Adrenal gland (tissue), 12 donors: ENCODE results near the gene MYH9. TPM values are rescaled to one million over a fixed set of nuclear protein-coding genes. Genes with fewer than 3 reads are reported as not detected.

ENCODE experiments used
- DNase-seq, 7 donors: peaks; one replicate each; pipeline ENCODE4 v3.0.0-alpha.2; 2019 to 2020
- H3K27ac ChIP-seq, 5 donors: fragments of 200-600 bp; sonication (generic) in 4 of 5; 1 replicate in 3 of 5; 2 replicates in 2 of 5; pipeline versions ENCODE4 v1.5.1 to v1.8.0; 2016 to 2020; ENCODE audit warnings: mild to moderate bottlenecking in 1 of 5
- H3K27me3 ChIP-seq: fragments of 200-600 bp; 2 replicates; pipeline ENCODE4 v1.8.0; 2021
- H3K36me3 ChIP-seq, 2 donors: fragments of 200-600 bp; replicated peaks in 1 of 2; 1 replicate in 1 of 2; 2 replicates in 1 of 2; pipeline versions ENCODE4 v1.5.1 to v1.8.0; 2018 to 2022
- H3K4me1 ChIP-seq, 2 donors: fragments of 200-600 bp; replicated peaks in 1 of 2; 1 replicate in 1 of 2; 2 replicates in 1 of 2; pipeline versions ENCODE4 v1.5.1 to v1.8.0; 2018 to 2021
- H3K4me3 ChIP-seq, 4 donors: fragments of 200-600 bp; sonication (generic) in 3 of 4; one replicate each; pipeline ENCODE4 v1.5.1; 2016 to 2018
- H3K9me3 ChIP-seq, 3 donors: fragments of 200-600 bp; sonication (generic) in 1 of 3; replicated peaks in 1 of 3; 1 replicate in 2 of 3; 2 replicates in 1 of 3; pipeline versions ENCODE4 v1.5.1 to v1.8.0; 2016 to 2021
- POLR2A ChIP-seq, 2 donors: fragments of 450-650 bp; IDR thresholded peaks; one replicate each; pipeline ENCODE4 v1.6.1; 2017; ENCODE audit warnings: antibody characterized with exemption in 2 of 2, mild to moderate bottlenecking in 2 of 2, moderate library complexity in 1 of 2
- WGBS, 4 donors: extraction: QIAGEN DNeasy Blood & Tissue Kit in 2 of 4; methylation state at CpG; one replicate each; pipeline versions ENCODE4 v1.1.5 to v1.1.7; 2013 to 2017; 5-methylcytosine and 5-hydroxymethylcytosine counted together
- intact Hi-C, 2 donors: fragments of 100-400 bp; cut with DNase I; formaldehyde crosslinking; loops; one replicate each; pipeline versions ENCODE4 v1.14.1 to v1.15.0; 2022 to 2023
- polyA plus RNA-seq, 3 donors: library from polyadenylated mRNA; stranded (reverse); fragments of 200-250 nt in 2 of 3; fragments of 350-450 nt in 1 of 3; fragmentation: Illumina TruSeq in 1 of 3; extraction: RNeasy Lipid Tissue Mini Kit (QIAGEN cat#74804) in 1 of 3; gene quantifications; one replicate each; pipeline ENCODE4 v1.2.3, GENCODE V29; 2013 to 2014
- total RNA-seq, 9 donors: library from RNA; depleted of rRNA in 4 of 9; stranded (reverse); fragments of >200 nt in 4 of 9; fragments of 120-200 nt in 1 of 9; fragmentation: NEBNext Ultra II Directional in 1 of 9; extraction: Animal tissue kit (Norgen Biotek cat#: 25700) in 1 of 9; gene quantifications; one replicate each; pipeline versions ENCODE4 v1.1.0 to v1.2.4, GENCODE V29; 2013 to 2023
- TF ChIP-seq, protein P1 (sequence below), 6 experiments: fragments of 450-650 bp in 4 of 6; fragments of 200-600 bp in 2 of 6; sonication (generic) in 1 of 6; IDR thresholded peaks; 1 replicate in 5 of 6; 2 replicates in 1 of 6; pipeline versions ENCODE4 v1.5.1 to v1.8.0; 2016 to 2021; ENCODE audit warnings: antibody characterized with exemption in 6 of 6, mild to moderate bottlenecking in 2 of 6, moderate library complexity in 1 of 6
- donor health status: healthy with polysubstance abuse.
- donor health status: Bipolar disorder and iron deficiency.
- donor health status: DM: yes; HTN: yes; CAD: no.
- donor health status: DM: no; HTN: no; CAD: no.
- donor health status: DM: no; HTN: no; CAD: no.
- donor health status: DM: yes; HTN: yes; CAD: no.

Gene MYH9
- total and polyA plus RNA-seq, 12 donors: 96.2 to 427 (median 319) TPM

DNA sequence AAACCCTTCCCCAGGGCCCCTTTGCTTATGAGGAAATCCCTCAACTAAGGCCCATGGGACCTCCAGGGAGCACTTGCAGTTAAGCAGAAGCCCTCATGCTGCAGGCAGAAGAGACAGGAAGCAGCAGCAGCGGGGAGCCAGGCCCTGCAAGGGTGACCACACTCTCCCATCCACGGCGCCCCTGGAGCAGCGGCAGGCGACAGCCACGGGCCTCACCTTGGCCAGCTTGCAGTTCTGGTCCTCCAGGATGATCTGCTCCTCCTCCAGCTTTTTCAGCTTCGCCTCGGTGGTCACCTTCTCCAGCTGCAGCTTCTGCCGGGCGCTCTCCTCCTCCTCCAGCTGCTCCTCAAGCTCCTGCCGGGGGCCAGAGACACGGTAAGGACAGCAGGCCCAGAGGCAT, 87.9 kb downstream of the MYH9 start:
- WGBS, 4 donors: 71 to 76% (median 73%) methylated on average over 4 to 12 of the region's 12 CpGs
- TF ChIP-seq, protein P1, sequence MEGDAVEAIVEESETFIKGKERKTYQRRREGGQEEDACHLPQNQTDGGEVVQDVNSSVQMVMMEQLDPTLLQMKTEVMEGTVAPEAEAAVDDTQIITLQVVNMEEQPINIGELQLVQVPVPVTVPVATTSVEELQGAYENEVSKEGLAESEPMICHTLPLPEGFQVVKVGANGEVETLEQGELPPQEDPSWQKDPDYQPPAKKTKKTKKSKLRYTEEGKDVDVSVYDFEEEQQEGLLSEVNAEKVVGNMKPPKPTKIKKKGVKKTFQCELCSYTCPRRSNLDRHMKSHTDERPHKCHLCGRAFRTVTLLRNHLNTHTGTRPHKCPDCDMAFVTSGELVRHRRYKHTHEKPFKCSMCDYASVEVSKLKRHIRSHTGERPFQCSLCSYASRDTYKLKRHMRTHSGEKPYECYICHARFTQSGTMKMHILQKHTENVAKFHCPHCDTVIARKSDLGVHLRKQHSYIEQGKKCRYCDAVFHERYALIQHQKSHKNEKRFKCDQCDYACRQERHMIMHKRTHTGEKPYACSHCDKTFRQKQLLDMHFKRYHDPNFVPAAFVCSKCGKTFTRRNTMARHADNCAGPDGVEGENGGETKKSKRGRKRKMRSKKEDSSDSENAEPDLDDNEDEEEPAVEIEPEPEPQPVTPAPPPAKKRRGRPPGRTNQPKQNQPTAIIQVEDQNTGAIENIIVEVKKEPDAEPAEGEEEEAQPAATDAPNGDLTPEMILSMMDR (IDR thresholded peaks at IDR 0.05): no peak
- TF ChIP-seq POLR2A (IDR thresholded peaks at IDR 0.05): no peak
- Histone ChIP-seq H3K4me3 (no peak overlapping the region), H3K36me3 (peaks cover 0 to 100% of the 10 kb centered on the region in 2 donors), H3K27ac (peak overlapping the region in 1 of 5 donors; percentile 30), H3K4me1 (no peaks in the 10 kb centered on the region), H3K9me3 (no peaks in the 10 kb centered on the region), H3K27me3 (no peaks in the 10 kb centered on the region)
- intact Hi-C loops: loop anchor here (2.0 to 5.0 kb wide), 2 partner anchors 171 to 172 kb away; no protein-coding TSS in a partner anchor
- DNase-seq: no peak

DNA sequence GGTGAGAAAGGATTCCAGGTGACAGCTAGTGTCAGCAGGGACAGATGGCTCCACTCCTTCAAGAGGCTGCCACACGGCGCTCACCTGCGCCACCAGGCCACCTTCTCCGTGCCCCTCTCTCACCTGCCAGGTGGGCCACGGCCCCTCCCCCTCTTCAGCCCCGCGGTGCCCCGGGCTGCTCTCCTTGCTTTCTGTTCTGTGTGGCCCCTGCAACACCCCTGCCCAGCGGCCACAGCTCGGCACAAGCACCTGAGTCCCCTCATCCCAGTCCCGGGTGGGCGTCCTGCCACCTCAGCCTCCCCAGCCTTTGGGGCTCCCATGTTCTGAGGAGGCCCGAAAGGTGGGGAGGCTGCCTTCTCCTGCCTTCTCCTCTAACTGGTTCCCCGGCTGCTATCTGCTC, 88.5 kb downstream of the MYH9 start:
- H3K9me3 ChIP-seq: no peaks in the 10 kb centered on the region
- 81 to 87% (median 87%) methylated on average over 14 of the region's 14 CpGs for WGBS, 4 donors
- intact Hi-C loops: no loop called here
- DNase-seq: no peak
- H3K36me3 ChIP-seq: peaks cover 0 to 100% of the 10 kb centered on the region in 2 donors
- no peak for TF ChIP-seq POLR2A (IDR thresholded peaks at IDR 0.05)
- TF ChIP-seq, protein P1 (IDR thresholded peaks at IDR 0.05): no peak
- no peak overlapping the region for H3K27ac ChIP-seq
- H3K4me3 ChIP-seq: no peak overlapping the region
- no peaks in the 10 kb centered on the region for H3K27me3 ChIP-seq
- H3K4me1 ChIP-seq: no peaks in the 10 kb centered on the region

DNA sequence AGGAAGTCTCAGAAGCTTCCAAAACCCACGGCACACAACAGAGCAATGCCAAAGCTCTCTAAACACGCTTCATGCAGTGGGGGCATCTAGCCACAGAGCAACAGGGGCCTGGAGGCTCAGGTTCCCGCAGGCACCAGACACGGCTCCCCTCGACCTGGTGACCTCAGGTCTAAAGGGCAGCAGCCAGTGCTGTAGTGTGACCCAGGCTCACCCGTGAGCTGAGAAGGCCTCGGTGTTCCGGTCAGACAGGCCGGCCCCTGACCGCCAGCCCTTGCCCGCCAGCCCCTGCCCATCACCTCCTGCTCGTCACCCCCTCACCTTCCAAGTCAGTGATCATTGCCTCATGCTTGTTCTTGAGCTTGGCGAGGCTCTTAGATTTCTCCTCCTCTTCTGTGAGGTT, 89.2 kb downstream of the MYH9 start:
- TF ChIP-seq POLR2A (IDR thresholded peaks at IDR 0.05): no peak
- TF ChIP-seq, protein P1 (IDR thresholded peaks at IDR 0.05): no peak
- 81 to 95% (median 90%) methylated on average over 10 to 13 of the region's 13 CpGs for WGBS, 4 donors
- H3K36me3 ChIP-seq: peaks cover 0 to 100% of the 10 kb centered on the region in 2 donors
- intact Hi-C loops: no loop called here
- DNase-seq: no peak
- no peak overlapping the region for H3K4me3 ChIP-seq
- no peaks in the 10 kb centered on the region for H3K4me1 ChIP-seq
- H3K27me3 ChIP-seq: no peaks in the 10 kb centered on the region
- H3K27ac ChIP-seq: no peak overlapping the region
- H3K9me3 ChIP-seq: no peaks in the 10 kb centered on the region

DNA sequence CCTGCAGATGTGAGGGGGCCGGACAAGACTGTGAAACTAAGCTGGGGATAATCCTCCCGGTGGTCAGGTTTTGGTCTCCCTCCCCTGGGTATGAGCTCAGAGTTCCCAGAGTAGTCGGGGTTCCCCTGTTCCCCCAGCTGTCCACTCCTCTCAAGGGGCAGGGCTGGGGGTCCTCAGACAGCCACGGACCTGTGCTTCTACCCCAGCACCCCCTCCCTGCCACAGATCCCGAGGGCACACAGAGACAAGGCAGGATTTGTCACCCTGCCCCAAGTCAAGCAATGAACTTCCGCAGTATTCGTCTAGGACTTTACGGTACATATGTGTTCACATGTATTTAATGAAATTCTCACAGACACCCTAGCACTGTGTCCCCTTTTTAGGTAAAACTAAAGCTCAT, 89.6 kb downstream of the MYH9 start:
- Histone ChIP-seq H3K4me1 (no peaks in the 10 kb centered on the region), H3K27ac (no peak overlapping the region), H3K9me3 (no peaks in the 10 kb centered on the region), H3K4me3 (no peak overlapping the region), H3K36me3 (peaks cover 0 to 100% of the 10 kb centered on the region in 2 donors), H3K27me3 (no peaks in the 10 kb centered on the region)
- TF ChIP-seq, protein P1 (IDR thresholded peaks at IDR 0.05): no peak
- TF ChIP-seq POLR2A (IDR thresholded peaks at IDR 0.05): no peak
- no peak for DNase-seq
- intact Hi-C loops: no loop called here
- WGBS, 4 donors: 77 to 92% (median 88%) methylated on average over 4 to 8 of the region's 8 CpGs
